ENCODE measurements around the gene ZNF584. TPM values are rescaled to one million over a fixed set of nuclear protein-coding genes. Genes with fewer than 3 reads are reported as not detected.

Gene ZNF584
- total RNA-seq, 1 experiment from 2014 or later = 13.5 TPM

GRCh38 chr19:58399903-58400302, 8.5 kb upstream of the ZNF584 start:
- intact Hi-C loops (cut with micrococcal nuclease; ENCODE audit: unreplicated experiment) = loop anchor here (2.0 kb wide), 1 partner anchor 119 kb away; the partner anchor contains the start of gene ZBTB45
- POLR2A ChIA-PET (ENCODE audit: unreplicated experiment) = no interaction called here
- BruUV-seq (replicated peaks) = no TSS peak

GRCh38 chr19:58400316-58400915, 8.0 kb upstream of the ZNF584 start:
- H3K79me2 ChIP-seq (ENCODE audit: low read depth) = peaks cover 12% of the 10 kb centered on the region; the same call in 1 of the 2 replicates
- ChIA-PET POLR2A (ENCODE audit: unreplicated experiment) (no interaction called here), CTCF (no interaction called here)
- no TSS peak for BruUV-seq (replicated peaks)
- H3K9me2 ChIP-seq (ENCODE audit: insufficient read depth) = no peaks in the 10 kb centered on the region
- peaks cover 11% of the 10 kb centered on the region for H3K4me1 ChIP-seq (replicated peaks; ENCODE audit: insufficient read depth)
- H3K36me3 ChIP-seq (ENCODE audit: low read depth) = no peaks in the 10 kb centered on the region
- intact Hi-C loops (cut with micrococcal nuclease; ENCODE audit: unreplicated experiment) = loop anchor here (2.0 kb wide), 1 partner anchor 118 kb away; the partner anchor contains the start of gene ZBTB45
- no peak for TF ChIP-seq EZH2 (IDR thresholded peaks at IDR 0.05; ENCODE audit: low read depth)
- no peak for TF ChIP-seq CTCF (conservative IDR thresholded peaks at IDR 0.05)
- H3K4me2 ChIP-seq = peak overlapping the region; percentile 57
- H3F3A ChIP-seq (ENCODE audit: insufficient read depth, low read depth) = peaks cover 7% of the 10 kb centered on the region
- H4K20me1 ChIP-seq (ENCODE audit: insufficient read depth) = no peaks in the 10 kb centered on the region
- H3K27me3 ChIP-seq (ENCODE audit: insufficient read depth, low read depth) = no peaks in the 10 kb centered on the region
- no peaks in the 10 kb centered on the region for H3K9me3 ChIP-seq (ENCODE audit: insufficient read depth, low read depth)
- no peak overlapping the region for H2AFZ ChIP-seq
- no peak overlapping the region; the same call in 1 of the 2 replicates for H3K4me3 ChIP-seq
- no peak overlapping the region for H3K27ac ChIP-seq
- DNase-seq = no peak

More at GRCh38 chr19:58399903-58400302, 8.5 kb upstream of the ZNF584 start:
- H3K9me3 ChIP-seq (ENCODE audit: insufficient read depth, low read depth) = no peaks in the 10 kb centered on the region
- DNase-seq = no peak
- no peak overlapping the region for H2AFZ ChIP-seq
- no peaks in the 10 kb centered on the region for H3K27me3 ChIP-seq (ENCODE audit: insufficient read depth, low read depth)
- peaks cover 12% of the 10 kb centered on the region; the same call in 1 of the 2 replicates for H3K79me2 ChIP-seq (ENCODE audit: low read depth)
- H3K4me2 ChIP-seq = no peak overlapping the region
- H3K9me2 ChIP-seq (ENCODE audit: insufficient read depth) = no peaks in the 10 kb centered on the region
- H3K4me3 ChIP-seq = no peak overlapping the region
- peaks cover 11% of the 10 kb centered on the region for H3F3A ChIP-seq (ENCODE audit: insufficient read depth, low read depth)
- no peak overlapping the region for H3K27ac ChIP-seq
- no peaks in the 10 kb centered on the region for H3K36me3 ChIP-seq (ENCODE audit: low read depth)
- no peaks in the 10 kb centered on the region for H4K20me1 ChIP-seq (ENCODE audit: insufficient read depth)
- CTCF ChIA-PET = no interaction called here
- no peak for TF ChIP-seq CTCF (conservative IDR thresholded peaks at IDR 0.05)
- no peak for TF ChIP-seq EZH2 (IDR thresholded peaks at IDR 0.05; ENCODE audit: low read depth)
- peaks cover 16% of the 10 kb centered on the region for H3K4me1 ChIP-seq (replicated peaks; ENCODE audit: insufficient read depth)

GRCh38 chr19:58400916-58401839, 7.3 kb upstream of the ZNF584 start:
- no peaks in the 10 kb centered on the region for H3K36me3 ChIP-seq (ENCODE audit: low read depth)
- peak overlapping the region; percentile 72 for H3K4me3 ChIP-seq
- intact Hi-C loops (cut with micrococcal nuclease; ENCODE audit: unreplicated experiment) = loop anchor here (1.0 to 2.0 kb wide), 2 partner anchors 20 to 118 kb away; partner anchors contain the start of genes ZBTB45 and ZNF837
- H3K79me2 ChIP-seq (ENCODE audit: low read depth) = peaks cover 12% of the 10 kb centered on the region; the same call in 1 of the 2 replicates
- H3K4me2 ChIP-seq = peak overlapping the region; percentile 83
- H3K9me3 ChIP-seq (ENCODE audit: insufficient read depth, low read depth) = no peaks in the 10 kb centered on the region
- peak; percentile 94 to 98 for DNase-seq
- H3K9me2 ChIP-seq (ENCODE audit: insufficient read depth) = no peaks in the 10 kb centered on the region
- no peak overlapping the region for H3K27ac ChIP-seq
- no TSS peak for BruUV-seq (replicated peaks)
- H3K4me1 ChIP-seq (replicated peaks; ENCODE audit: insufficient read depth) = peaks cover 5% of the 10 kb centered on the region
- H4K20me1 ChIP-seq (ENCODE audit: insufficient read depth) = no peaks in the 10 kb centered on the region
- no peaks in the 10 kb centered on the region for H3K27me3 ChIP-seq (ENCODE audit: insufficient read depth, low read depth)
- POLR2A ChIA-PET (ENCODE audit: unreplicated experiment) = no interaction called here
- peak overlapping the region; percentile 80 for H2AFZ ChIP-seq
- no peaks in the 10 kb centered on the region for H3F3A ChIP-seq (ENCODE audit: insufficient read depth, low read depth)
- CTCF ChIA-PET = no interaction called here
- TF ChIP-seq EZH2 (IDR thresholded peaks at IDR 0.05; ENCODE audit: low read depth) (no peak), CTCF (conservative IDR thresholded peaks at IDR 0.05) (no peak)
